GM12865 (cell line): Measurements from ENCODE around the gene GRB10.

ENCODE experiments used
- DNase-seq: peaks from one replicate; pipeline ENCODE4 v3.0.0; 2010; ENCODE audit warnings: low read depth
- H3K4me3 ChIP-seq: 2 replicates; pipeline ENCODE4 v1.5.1; 2011; ENCODE audit warnings: mild to moderate bottlenecking, low read depth, low read length, control low read depth
- TF ChIP-seq, protein P1 (sequence below): IDR thresholded peaks from 2 replicates; pipeline ENCODE4 v1.5.1; 2011; ENCODE audit warnings: low read length, control low read depth, low read depth, inconsistent platforms; ENCODE audit not compliant: insufficient read depth; ENCODE audit errors: missing control alignments

GRB10 gene

DNA sequence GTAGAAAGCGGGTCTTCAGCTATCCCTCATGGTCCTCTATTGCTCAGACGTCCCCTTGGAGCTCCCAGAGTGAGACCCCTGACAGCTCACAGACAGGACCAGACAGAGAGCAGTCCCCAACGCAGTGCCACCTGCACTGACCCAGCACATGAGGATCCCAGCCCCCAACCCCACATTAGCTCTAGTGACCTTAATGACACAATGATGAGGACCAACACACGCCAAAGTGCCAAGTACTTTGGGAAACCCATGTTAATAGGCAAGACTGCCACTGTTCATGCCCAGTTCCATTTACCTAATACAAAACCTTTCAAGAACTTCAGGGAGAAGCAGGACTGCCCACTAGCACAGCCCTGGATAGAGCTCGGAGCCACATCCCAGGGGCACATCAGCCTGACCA, 5.7 kb upstream of the GRB10 start:
- TF ChIP-seq, protein P1, sequence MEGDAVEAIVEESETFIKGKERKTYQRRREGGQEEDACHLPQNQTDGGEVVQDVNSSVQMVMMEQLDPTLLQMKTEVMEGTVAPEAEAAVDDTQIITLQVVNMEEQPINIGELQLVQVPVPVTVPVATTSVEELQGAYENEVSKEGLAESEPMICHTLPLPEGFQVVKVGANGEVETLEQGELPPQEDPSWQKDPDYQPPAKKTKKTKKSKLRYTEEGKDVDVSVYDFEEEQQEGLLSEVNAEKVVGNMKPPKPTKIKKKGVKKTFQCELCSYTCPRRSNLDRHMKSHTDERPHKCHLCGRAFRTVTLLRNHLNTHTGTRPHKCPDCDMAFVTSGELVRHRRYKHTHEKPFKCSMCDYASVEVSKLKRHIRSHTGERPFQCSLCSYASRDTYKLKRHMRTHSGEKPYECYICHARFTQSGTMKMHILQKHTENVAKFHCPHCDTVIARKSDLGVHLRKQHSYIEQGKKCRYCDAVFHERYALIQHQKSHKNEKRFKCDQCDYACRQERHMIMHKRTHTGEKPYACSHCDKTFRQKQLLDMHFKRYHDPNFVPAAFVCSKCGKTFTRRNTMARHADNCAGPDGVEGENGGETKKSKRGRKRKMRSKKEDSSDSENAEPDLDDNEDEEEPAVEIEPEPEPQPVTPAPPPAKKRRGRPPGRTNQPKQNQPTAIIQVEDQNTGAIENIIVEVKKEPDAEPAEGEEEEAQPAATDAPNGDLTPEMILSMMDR = no peak
- no peak for DNase-seq
- no peak overlapping the region for H3K4me3 ChIP-seq

DNA sequence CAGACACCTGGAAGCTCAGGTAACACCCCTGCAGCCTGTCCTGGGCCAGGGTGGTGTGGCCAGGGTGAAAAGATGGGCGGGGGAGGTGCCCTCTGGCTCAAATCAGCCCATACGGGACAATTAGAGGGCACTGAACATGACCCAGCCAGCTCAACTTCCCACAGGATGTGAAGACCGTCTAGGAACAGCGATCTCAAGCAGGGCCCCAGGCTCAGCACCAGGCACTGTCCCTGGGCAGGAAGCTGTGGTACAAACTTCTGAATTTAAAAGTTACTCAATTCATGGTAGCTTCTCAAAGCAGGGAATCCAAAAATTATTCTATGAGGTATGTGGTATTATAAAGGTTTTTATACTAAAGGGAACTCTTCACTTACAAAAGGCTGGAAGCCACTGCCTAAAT, 5.1 kb upstream of the GRB10 start:
- TF ChIP-seq, protein P1 = no peak
- no peak overlapping the region for H3K4me3 ChIP-seq
- no peak for DNase-seq

DNA sequence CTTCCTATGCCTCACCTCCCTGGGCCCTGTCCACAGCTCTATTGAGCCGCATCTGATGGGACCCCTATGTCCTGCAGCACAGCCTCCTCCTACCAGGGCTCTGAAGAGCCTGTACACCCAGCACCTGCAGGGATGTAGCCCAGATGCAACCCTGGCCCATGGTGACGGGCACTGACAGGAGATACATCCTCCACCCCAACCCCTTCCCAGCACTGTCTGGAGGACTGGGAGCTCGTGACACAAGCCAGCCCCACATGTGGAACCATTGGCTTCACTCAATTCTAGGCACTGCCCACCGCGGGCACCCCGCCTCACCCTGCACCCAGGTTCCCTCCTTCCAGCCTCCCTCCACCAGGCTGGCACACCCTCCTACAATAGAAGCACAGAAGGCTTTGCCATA, 2.6 kb upstream of the GRB10 start:
- TF ChIP-seq, protein P1 = no peak
- no peak overlapping the region for H3K4me3 ChIP-seq
- DNase-seq = no peak

DNA sequence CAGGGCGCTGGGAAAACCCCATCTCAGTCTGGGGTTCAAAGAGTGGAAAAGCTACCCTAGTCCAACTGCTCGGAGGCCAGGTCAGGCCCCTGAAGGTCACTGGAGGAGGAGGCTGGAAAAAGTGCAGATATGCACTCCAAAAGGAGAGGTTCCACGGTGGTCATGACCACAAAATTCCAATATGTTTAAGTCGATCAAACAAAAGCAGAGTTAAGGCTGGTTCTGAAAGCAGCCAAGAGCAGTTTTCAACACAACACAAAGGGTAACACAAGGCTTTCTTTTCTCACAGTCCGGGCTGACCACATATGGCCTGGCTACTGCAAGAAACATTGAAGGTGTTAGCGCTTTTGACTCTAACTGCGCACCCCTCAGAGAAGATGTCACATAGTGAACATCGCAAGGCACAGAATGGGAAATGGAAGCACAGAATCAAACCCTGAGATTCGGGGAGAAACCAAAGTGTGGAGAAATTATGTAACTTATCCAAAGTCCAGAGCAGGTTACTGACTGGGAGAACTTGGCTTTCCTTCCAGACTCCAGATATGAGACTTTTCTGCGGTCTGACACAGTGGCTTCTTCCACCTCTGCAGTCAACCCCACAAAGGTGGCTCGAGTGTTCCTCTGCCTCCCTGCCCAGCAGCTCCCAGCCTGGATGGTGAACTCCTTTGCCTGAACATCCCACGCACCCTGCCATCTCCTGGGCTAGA, 1.3 kb upstream of the GRB10 start:
- no peak overlapping the region for H3K4me3 ChIP-seq
- TF ChIP-seq, protein P1 = no peak
- DNase-seq = no peak

DNA sequence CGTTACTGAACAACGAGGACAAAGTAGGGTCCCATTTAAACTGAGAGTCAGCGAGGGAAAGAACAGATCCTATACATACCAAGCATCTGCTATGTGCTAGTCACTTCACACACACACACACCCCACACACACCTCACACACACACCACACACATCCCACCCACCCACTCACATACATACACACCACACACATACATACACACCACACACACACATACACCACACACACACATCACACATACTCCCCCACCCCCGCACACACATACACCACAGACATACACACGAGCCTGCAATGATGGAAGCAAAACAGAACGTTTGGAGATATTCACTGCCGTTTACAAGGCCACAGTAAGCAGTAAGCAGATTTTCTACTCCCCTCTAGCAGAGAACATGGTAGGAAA, 607 bp upstream of the GRB10 start:
- H3K4me3 ChIP-seq = no peak overlapping the region
- TF ChIP-seq, protein P1 = no peak
- DNase-seq = no peak

DNA sequence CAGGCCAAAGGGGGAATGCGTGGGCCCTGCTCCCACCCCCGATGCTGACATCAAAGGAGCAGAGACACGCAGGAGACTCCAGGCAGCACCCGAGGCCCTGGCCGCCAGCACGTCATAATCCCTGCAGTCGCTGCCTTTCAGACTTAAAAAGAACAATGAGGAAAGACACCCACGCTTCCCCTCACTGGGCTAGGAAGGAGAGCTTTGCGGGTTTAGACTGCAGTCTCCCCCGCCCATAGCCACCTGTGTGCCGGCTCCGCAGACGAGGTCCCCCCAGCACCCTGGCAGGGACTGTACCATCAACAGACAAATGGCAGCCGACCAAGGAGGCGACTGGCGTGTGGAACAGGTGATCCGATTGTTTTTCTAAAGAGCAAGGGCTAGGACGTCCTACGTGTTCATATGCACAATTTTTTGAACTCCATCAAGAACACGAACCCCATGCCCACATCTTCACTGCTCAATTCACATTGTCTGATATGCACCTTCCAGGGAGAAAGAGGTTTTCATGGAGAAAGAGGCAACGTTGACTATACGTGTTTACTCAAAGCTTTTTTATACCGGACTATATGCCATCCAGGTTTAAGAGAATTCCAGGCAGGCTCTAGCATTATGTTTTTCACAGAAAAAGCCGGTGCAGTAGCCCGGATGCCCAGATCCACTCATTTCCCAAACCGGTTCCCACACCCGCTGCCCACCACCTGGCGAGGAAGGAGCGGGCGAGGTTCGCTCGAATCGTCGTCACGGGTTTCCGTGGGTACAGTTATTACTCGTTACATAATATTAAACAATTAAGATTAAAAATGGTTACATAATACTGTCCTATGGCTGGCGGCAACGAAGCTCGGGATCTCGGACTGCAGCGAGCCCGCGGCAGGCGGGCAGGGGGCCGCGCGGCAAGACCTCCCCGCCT, 1.1 kb downstream of the GRB10 start:
- TF ChIP-seq, protein P1 = no peak
- no peak for DNase-seq
- H3K4me3 ChIP-seq = no peak overlapping the region
